ENCODE results near the gene CTU2. TPM values are rescaled to one million over a fixed set of nuclear protein-coding genes. Genes with fewer than 3 reads are reported as not detected.
A peak's percentile ranks its signal among the peaks of the same experiment; 100 is the strongest.

CTU2 gene
- total RNA-seq, 1 experiment from 2014 or later = 39.5 TPM

GRCh38 chr16:88686439-88687253 is 19.7 kb upstream of the CTU2 start, which contains the start of gene SNAI3:
Gene SNAI3 (minus strand): TSS chr16:88686507. CDS start chr16:88686406, 101 bp downstream.
- intact Hi-C loops (cut with micrococcal nuclease; ENCODE audit: unreplicated experiment) = no loop called here
- TF ChIP-seq CTCF (IDR thresholded peaks at IDR 0.05; ENCODE audit: unreplicated experiment) = no peak
- H3K9me3 Mint-ChIP-seq (ENCODE audit: low read depth, unreplicated experiment) = no peaks in the 10 kb centered on the region
- H3K27me3 Mint-ChIP-seq (ENCODE audit: unreplicated experiment) = peaks cover 68% of the 10 kb centered on the region
- CTCF ChIA-PET = no interaction called here
- peak within 1 kb of the TSS; percentile 76 for H3K4me3 Mint-ChIP-seq (ENCODE audit: low read depth, unreplicated experiment)
- DNase-seq = peak; percentile 96
- no TSS peak for BruUV-seq (replicated peaks)
- H3K4me1 Mint-ChIP-seq (ENCODE audit: low read depth, unreplicated experiment) = peaks cover 14% of the 10 kb centered on the region
- H3K27ac Mint-ChIP-seq (ENCODE audit: unreplicated experiment) = no peak within 1 kb of the TSS
- peaks cover 18% of the 10 kb centered on the region for H3K36me3 Mint-ChIP-seq (ENCODE audit: insufficient read depth, unreplicated experiment)

GRCh38 chr16:88687254-88687576 is 19.1 kb upstream of the CTU2 start:
- BruUV-seq (replicated peaks) = no TSS peak
- intact Hi-C loops (cut with micrococcal nuclease; ENCODE audit: unreplicated experiment) = no loop called here
- H3K27me3 Mint-ChIP-seq (ENCODE audit: unreplicated experiment) = peaks cover 63% of the 10 kb centered on the region
- CTCF ChIA-PET = no interaction called here
- peaks cover 18% of the 10 kb centered on the region for H3K36me3 Mint-ChIP-seq (ENCODE audit: insufficient read depth, unreplicated experiment)
- no peak overlapping the region for H3K27ac Mint-ChIP-seq (ENCODE audit: unreplicated experiment)
- no peak for TF ChIP-seq CTCF (IDR thresholded peaks at IDR 0.05; ENCODE audit: unreplicated experiment)
- peak overlapping the region; percentile 76 for H3K4me3 Mint-ChIP-seq (ENCODE audit: low read depth, unreplicated experiment)
- H3K4me1 Mint-ChIP-seq (ENCODE audit: low read depth, unreplicated experiment) = peaks cover 14% of the 10 kb centered on the region
- no peaks in the 10 kb centered on the region for H3K9me3 Mint-ChIP-seq (ENCODE audit: low read depth, unreplicated experiment)
- DNase-seq = no peak

GRCh38 chr16:88687676-88688012 is 18.7 kb upstream of the CTU2 start:
- Mint-ChIP-seq H3K9me3 (ENCODE audit: low read depth, unreplicated experiment) (no peaks in the 10 kb centered on the region), H3K36me3 (ENCODE audit: insufficient read depth, unreplicated experiment) (peaks cover 18% of the 10 kb centered on the region), H3K27me3 (ENCODE audit: unreplicated experiment) (peaks cover 58% of the 10 kb centered on the region), H3K4me1 (ENCODE audit: low read depth, unreplicated experiment) (peaks cover 14% of the 10 kb centered on the region), H3K4me3 (ENCODE audit: low read depth, unreplicated experiment) (no peak overlapping the region), H3K27ac (ENCODE audit: unreplicated experiment) (no peak overlapping the region)
- no TSS peak for BruUV-seq (replicated peaks)
- intact Hi-C loops (cut with micrococcal nuclease; ENCODE audit: unreplicated experiment) = no loop called here
- CTCF ChIA-PET = interaction anchor here (0.7 kb wide), 1 partner anchor 67 kb away, joined by 5 read pairs; no protein-coding TSS in a partner anchor
- DNase-seq = no peak
- no peak for TF ChIP-seq CTCF (IDR thresholded peaks at IDR 0.05; ENCODE audit: unreplicated experiment)

GRCh38 chr16:88688013-88688778 is 18.1 kb upstream of the CTU2 start:
- TF ChIP-seq CTCF (IDR thresholded peaks at IDR 0.05; ENCODE audit: unreplicated experiment) = no peak
- intact Hi-C loops (cut with micrococcal nuclease; ENCODE audit: unreplicated experiment) = no loop called here
- no peaks in the 10 kb centered on the region for H3K9me3 Mint-ChIP-seq (ENCODE audit: low read depth, unreplicated experiment)
- H3K27ac Mint-ChIP-seq (ENCODE audit: unreplicated experiment) = no peak overlapping the region
- DNase-seq = peak; percentile 75
- no TSS peak for BruUV-seq (replicated peaks)
- H3K27me3 Mint-ChIP-seq (ENCODE audit: unreplicated experiment) = peaks cover 53% of the 10 kb centered on the region
- H3K4me3 Mint-ChIP-seq (ENCODE audit: low read depth, unreplicated experiment) = no peak overlapping the region
- H3K4me1 Mint-ChIP-seq (ENCODE audit: low read depth, unreplicated experiment) = peaks cover 14% of the 10 kb centered on the region
- CTCF ChIA-PET = interaction anchor here (0.7 kb wide), 1 partner anchor 66 kb away, joined by 5 read pairs; no protein-coding TSS in a partner anchor
- H3K36me3 Mint-ChIP-seq (ENCODE audit: insufficient read depth, unreplicated experiment) = peaks cover 18% of the 10 kb centered on the region
